COR-L47 (cell line): Measurements from ENCODE around the gene BMF.

Source experiments
- DNase-seq: peaks from one replicate; lab custom pipeline; 2025; lab: John Stamatoyannopoulos, UW

The BMF gene

GRCh38 chr15:40048211-40048792, 60.4 kb downstream of the BMF start:
- DNase-seq, result no peak

- peak; percentile 61 for DNase-seq
Observed at GRCh38 chr15:40047415-40048210, 61.1 kb downstream of the BMF start.

- DNase-seq, result no peak
Observed at GRCh38 chr15:40046721-40047414, 61.8 kb downstream of the BMF start.

- DNase-seq, result no peak
Observed at GRCh38 chr15:40045572-40046217, 63.0 kb downstream of the BMF start.

- peak; percentile 82 for DNase-seq
Observed at GRCh38 chr15:40044717-40045571, 63.7 kb downstream of the BMF start.

- no peak for DNase-seq
Observed at GRCh38 chr15:40043927-40044716, 64.6 kb downstream of the BMF start.

GRCh38 chr15:40042791-40043320, 65.8 kb downstream of the BMF start:
- no peak for DNase-seq

- no peak for DNase-seq
Observed at GRCh38 chr15:40040770-40041169, 67.9 kb downstream of the BMF start.

- DNase-seq, result no peak
Observed at GRCh38 chr15:40040293-40040635, 68.4 kb downstream of the BMF start.

- DNase-seq, result peak; percentile 92
Observed at GRCh38 chr15:40038638-40039543, 69.8 kb downstream of the BMF start, which contains the start of gene SRP14. SRP14 (minus strand) TSS chr15:40039181; CDS start chr15:40039116, 65 bp downstream.

GRCh38 chr15:40038275-40038637, 70.4 kb downstream of the BMF start:
- DNase-seq, result no peak
